Endothelial cell (in vitro differentiated cells): ENCODE measurements around the gene PLXNB2. TPM values are rescaled to one million over a fixed set of nuclear protein-coding genes. Genes with fewer than 3 reads are reported as not detected.

Source experiments
- DNase-seq: peaks from one replicate; pipeline ENCODE4 v3.0.0; 2021; ENCODE audit warnings: low spot score
- H3K27ac Mint-ChIP-seq: one replicate; pipeline ENCODE4 v1.8.0; 2021; ENCODE audit warnings: mixed read lengths, inconsistent platforms; ENCODE audit not compliant: unreplicated experiment
- H3K27me3 Mint-ChIP-seq: one replicate; pipeline ENCODE4 v1.8.0; 2021; ENCODE audit warnings: mild to moderate bottlenecking, moderate library complexity, mixed read lengths, inconsistent platforms; ENCODE audit not compliant: unreplicated experiment
- H3K36me3 Mint-ChIP-seq: one replicate; pipeline ENCODE4 v1.8.0; 2021; ENCODE audit warnings: mild to moderate bottlenecking, low read depth, mixed read lengths, inconsistent platforms; ENCODE audit not compliant: unreplicated experiment
- H3K4me1 Mint-ChIP-seq: one replicate; pipeline ENCODE4 v1.8.0; 2021; ENCODE audit warnings: mild to moderate bottlenecking, mixed read lengths, inconsistent platforms; ENCODE audit not compliant: unreplicated experiment
- H3K4me3 Mint-ChIP-seq: one replicate; pipeline ENCODE4 v1.8.0; 2021; ENCODE audit warnings: mild to moderate bottlenecking, mixed read lengths, inconsistent platforms; ENCODE audit not compliant: unreplicated experiment
- H3K9me3 Mint-ChIP-seq: one replicate; pipeline ENCODE4 v1.8.0; 2021; ENCODE audit warnings: mixed read lengths, inconsistent platforms; ENCODE audit not compliant: unreplicated experiment
- CTCF ChIP-seq: fragments of 200-600 bp; sonication (generic); IDR thresholded peaks from one replicate; pipeline ENCODE4 v1.5.0; 2021; ENCODE audit warnings: antibody characterized with exemption; ENCODE audit not compliant: unreplicated experiment
- long read RNA-seq: library from polyadenylated mRNA; unstranded; transcript quantifications from one replicate; pipeline ENCODE4 v2.0.0, GENCODE V29; 2020; ENCODE audit not compliant: unreplicated experiment
- total RNA-seq: library from RNA; stranded (reverse); fragmentation: NEBNext Ultra II Directional; extraction: Animal tissue kit (Norgen Biotek cat#: 25700); gene quantifications from one replicate; pipeline ENCODE4 v1.2.1, GENCODE V29; 2021; ENCODE audit not compliant: unreplicated experiment

PLXNB2 gene, protein sequence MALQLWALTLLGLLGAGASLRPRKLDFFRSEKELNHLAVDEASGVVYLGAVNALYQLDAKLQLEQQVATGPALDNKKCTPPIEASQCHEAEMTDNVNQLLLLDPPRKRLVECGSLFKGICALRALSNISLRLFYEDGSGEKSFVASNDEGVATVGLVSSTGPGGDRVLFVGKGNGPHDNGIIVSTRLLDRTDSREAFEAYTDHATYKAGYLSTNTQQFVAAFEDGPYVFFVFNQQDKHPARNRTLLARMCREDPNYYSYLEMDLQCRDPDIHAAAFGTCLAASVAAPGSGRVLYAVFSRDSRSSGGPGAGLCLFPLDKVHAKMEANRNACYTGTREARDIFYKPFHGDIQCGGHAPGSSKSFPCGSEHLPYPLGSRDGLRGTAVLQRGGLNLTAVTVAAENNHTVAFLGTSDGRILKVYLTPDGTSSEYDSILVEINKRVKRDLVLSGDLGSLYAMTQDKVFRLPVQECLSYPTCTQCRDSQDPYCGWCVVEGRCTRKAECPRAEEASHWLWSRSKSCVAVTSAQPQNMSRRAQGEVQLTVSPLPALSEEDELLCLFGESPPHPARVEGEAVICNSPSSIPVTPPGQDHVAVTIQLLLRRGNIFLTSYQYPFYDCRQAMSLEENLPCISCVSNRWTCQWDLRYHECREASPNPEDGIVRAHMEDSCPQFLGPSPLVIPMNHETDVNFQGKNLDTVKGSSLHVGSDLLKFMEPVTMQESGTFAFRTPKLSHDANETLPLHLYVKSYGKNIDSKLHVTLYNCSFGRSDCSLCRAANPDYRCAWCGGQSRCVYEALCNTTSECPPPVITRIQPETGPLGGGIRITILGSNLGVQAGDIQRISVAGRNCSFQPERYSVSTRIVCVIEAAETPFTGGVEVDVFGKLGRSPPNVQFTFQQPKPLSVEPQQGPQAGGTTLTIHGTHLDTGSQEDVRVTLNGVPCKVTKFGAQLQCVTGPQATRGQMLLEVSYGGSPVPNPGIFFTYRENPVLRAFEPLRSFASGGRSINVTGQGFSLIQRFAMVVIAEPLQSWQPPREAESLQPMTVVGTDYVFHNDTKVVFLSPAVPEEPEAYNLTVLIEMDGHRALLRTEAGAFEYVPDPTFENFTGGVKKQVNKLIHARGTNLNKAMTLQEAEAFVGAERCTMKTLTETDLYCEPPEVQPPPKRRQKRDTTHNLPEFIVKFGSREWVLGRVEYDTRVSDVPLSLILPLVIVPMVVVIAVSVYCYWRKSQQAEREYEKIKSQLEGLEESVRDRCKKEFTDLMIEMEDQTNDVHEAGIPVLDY (N-terminal part only)
- total RNA-seq: 96.5 TPM
- long read RNA-seq, partial matches to known transcripts: 1 of 2 reads
- long read RNA-seq, other reads (novel, unspliced or antisense): 1 of 2 reads

DNA sequence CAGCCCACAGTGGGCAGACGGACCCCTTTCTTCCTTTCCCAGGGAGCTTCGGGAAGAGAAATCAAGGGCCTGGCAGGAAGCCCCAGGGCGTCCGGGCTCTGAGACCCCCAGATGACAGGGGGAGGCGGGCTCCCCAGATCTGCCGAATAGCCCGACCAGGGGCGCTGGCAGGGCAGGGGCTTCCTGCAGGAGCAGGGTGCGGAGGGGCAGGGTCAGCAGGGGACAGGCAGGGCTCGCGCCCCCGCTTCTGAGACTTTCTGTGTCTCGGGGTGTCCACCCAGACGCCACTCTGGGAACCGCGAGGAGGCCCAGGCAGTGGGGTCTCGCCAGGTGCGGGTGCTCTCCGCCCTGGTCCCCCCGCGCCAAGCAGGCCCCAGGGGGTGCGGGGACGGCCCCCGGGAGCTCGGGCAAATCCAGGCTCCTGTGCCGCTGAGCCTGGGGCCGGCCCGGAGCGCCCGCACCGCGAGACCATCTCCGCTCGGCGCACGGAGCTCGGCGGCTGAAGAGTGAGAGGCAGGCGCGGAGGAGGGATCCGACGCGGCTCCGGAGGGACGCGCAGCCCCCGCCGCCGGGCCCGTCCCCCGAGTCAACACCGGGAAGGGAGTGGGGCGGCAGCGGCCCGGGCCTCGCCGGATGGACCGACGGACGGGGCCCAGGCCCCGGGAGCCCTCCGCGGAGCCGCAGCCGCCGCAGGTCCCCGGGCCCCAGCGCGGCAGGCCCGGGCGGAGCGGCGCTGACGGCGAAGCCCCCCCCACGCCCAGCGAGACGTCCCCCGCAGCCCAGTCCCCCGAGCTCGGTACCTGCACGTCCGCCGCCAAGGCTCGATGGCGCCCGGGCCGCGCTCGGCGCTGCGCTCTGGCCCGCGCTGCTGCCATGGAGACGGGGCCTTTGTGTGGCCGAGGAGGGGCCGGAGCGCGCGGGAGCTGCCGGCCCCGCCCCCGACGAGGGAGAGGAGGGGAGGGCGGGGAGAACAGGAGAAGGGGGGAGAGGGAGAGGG is at the start of gene PLXNB2:
Gene PLXNB2, minus strand, starts transcription at position 894 of the 997 bp plus-strand sequence. CDS start 17,062 bp downstream, outside the sequence.
- no peak for TF ChIP-seq CTCF
- Mint-ChIP-seq H3K27ac (no peak within 1 kb of the TSS), H3K36me3 (no peaks in the 10 kb centered on the region), H3K27me3 (peaks cover 11% of the 10 kb centered on the region), H3K4me1 (peaks cover 12% of the 10 kb centered on the region), H3K9me3 (no peaks in the 10 kb centered on the region), H3K4me3 (peak within 1 kb of the TSS; percentile 90)
- DNase-seq: peak; percentile 67

GRCh38 chr22:50357222-50357621 is 49.8 kb upstream of the PLXNB2 start:
- no peaks in the 10 kb centered on the region for H3K9me3 Mint-ChIP-seq
- no peak overlapping the region for H3K27ac Mint-ChIP-seq
- no peak for TF ChIP-seq CTCF
- DNase-seq: no peak
- H3K4me1 Mint-ChIP-seq: peaks cover 6% of the 10 kb centered on the region
- H3K4me3 Mint-ChIP-seq: no peak overlapping the region
- peaks cover 12% of the 10 kb centered on the region for H3K36me3 Mint-ChIP-seq
- H3K27me3 Mint-ChIP-seq: peaks cover 3% of the 10 kb centered on the region

DNA sequence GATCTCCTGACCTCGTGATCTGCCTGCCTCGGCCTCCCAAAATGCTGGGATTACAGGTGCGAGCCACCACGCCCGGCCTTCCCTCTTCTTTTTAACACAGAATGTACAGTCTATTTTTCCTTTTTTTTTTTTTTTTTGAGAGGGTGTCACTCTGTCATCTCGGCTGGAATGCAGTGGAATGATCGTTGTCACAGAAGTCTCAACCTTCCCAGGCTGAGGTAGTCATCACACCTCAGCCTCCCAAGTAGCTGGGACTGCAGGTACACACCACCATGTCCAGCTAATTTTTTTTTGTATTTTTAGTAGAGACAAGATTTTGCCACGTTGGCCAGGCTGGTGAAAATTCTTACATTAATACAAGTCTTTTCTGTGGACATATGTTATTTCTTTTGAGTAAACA is 48.7 kb upstream of the PLXNB2 start:
- TF ChIP-seq CTCF: no peak
- Mint-ChIP-seq H3K9me3 (no peaks in the 10 kb centered on the region), H3K27ac (no peak overlapping the region), H3K4me1 (no peaks in the 10 kb centered on the region), H3K27me3 (peaks cover 3% of the 10 kb centered on the region), H3K4me3 (no peak overlapping the region), H3K36me3 (peaks cover 12% of the 10 kb centered on the region)
- DNase-seq: no peak

- no peak overlapping the region for H3K4me3 Mint-ChIP-seq
- no peak overlapping the region for H3K27ac Mint-ChIP-seq
- no peaks in the 10 kb centered on the region for H3K9me3 Mint-ChIP-seq
- no peaks in the 10 kb centered on the region for H3K27me3 Mint-ChIP-seq
- H3K4me1 Mint-ChIP-seq: no peaks in the 10 kb centered on the region
- no peak for DNase-seq
- TF ChIP-seq CTCF: no peak
- H3K36me3 Mint-ChIP-seq: peaks cover 1% of the 10 kb centered on the region
Measured at GRCh38 chr22:50348058-50348457, 40.6 kb upstream of the PLXNB2 start.
